Smooth muscle cell (in vitro differentiated cells): ENCODE data around the gene CLCN2. TPM values are rescaled to one million over a fixed set of nuclear protein-coding genes. Genes with fewer than 3 reads are reported as not detected.

ENCODE experiments used
- DNase-seq: peaks from one replicate; lab custom pipeline; 2025; ENCODE audit not compliant: unreplicated experiment; lab: John Stamatoyannopoulos, UW
- H2AFZ ChIP-seq: fragments of 200-600 bp; sonication (generic); 2 replicates; pipeline ENCODE4 v1.6.0; 2016; ENCODE audit warnings: antibody characterized with exemption, low read depth, mild to moderate bottlenecking
- H3F3A ChIP-seq: fragments of 200-600 bp; sonication (generic); 2 replicates; pipeline ENCODE4 v1.6.0; 2017; ENCODE audit warnings: antibody characterized with exemption, low read depth
- H3K27ac ChIP-seq: fragments of 200-600 bp; sonication (generic); 2 replicates; pipeline ENCODE4 v1.5.1; 2016; ENCODE audit warnings: low read depth, mild to moderate bottlenecking
- H3K27me3 ChIP-seq: fragments of 200-600 bp; sonication (generic); 2 replicates; pipeline ENCODE4 v1.6.1; 2016; ENCODE audit warnings: low read depth, mild to moderate bottlenecking
- H3K36me3 ChIP-seq: fragments of 200-600 bp; sonication (generic); 2 replicates; pipeline ENCODE4 v1.5.1; 2016; ENCODE audit warnings: low read depth
- H3K4me1 ChIP-seq: fragments of 200-600 bp; sonication (generic); 2 replicates; pipeline ENCODE4 v1.5.1; 2016; ENCODE audit warnings: low read depth
- H3K4me2 ChIP-seq: fragments of 200-600 bp; sonication (generic); 2 replicates; pipeline ENCODE4 v1.6.0; 2016; ENCODE audit warnings: mild to moderate bottlenecking
- H3K4me3 ChIP-seq: fragments of 200-600 bp; sonication (generic); 2 replicates; pipeline ENCODE4 v1.5.1; 2016; ENCODE audit warnings: mild to moderate bottlenecking
- H3K79me2 ChIP-seq: fragments of 200-600 bp; sonication (generic); 2 replicates; pipeline ENCODE4 v1.6.0; 2016; ENCODE audit warnings: low read depth, mild to moderate bottlenecking
- H3K9ac ChIP-seq: fragments of 200-600 bp; sonication (generic); 2 replicates; pipeline ENCODE4 v1.6.0; 2016; ENCODE audit warnings: low read depth
- H3K9me3 ChIP-seq: fragments of 200-600 bp; sonication (generic); replicated peaks from 2 replicates; pipeline ENCODE4 v1.5.1; 2016; ENCODE audit warnings: low read depth
- H4K20me1 ChIP-seq: fragments of 200-600 bp; sonication (generic); 2 replicates; pipeline ENCODE4 v1.6.0; 2016; ENCODE audit warnings: low read depth
- WGBS: methylation state at CpG from one replicate; pipeline ENCODE4 v1.1.7; 2016; ENCODE audit warnings: low lambda C conversion rate; 5-methylcytosine and 5-hydroxymethylcytosine counted together
- polyA plus RNA-seq: library from polyadenylated mRNA; unstranded; fragments of >200 nt; fragmentation: Nextera tagmentation; extraction: Ambion mirVana; gene quantifications from 2 replicates; pipeline ENCODE4 v1.2.1, GENCODE V29; 2016
- total RNA-seq: library from RNA; depleted of rRNA; stranded (reverse); fragments of >200 nt; gene quantifications from 2 replicates; pipeline ENCODE4 v1.2.3, GENCODE V29; 2014
- TF ChIP-seq, protein P1 (sequence below): fragments of 200-600 bp; sonication (generic); IDR thresholded peaks from 2 replicates; pipeline ENCODE4 v1.5.1; 2017; ENCODE audit warnings: borderline replicate concordance, mild to moderate bottlenecking, antibody characterized with exemption; ENCODE audit not compliant: insufficient read depth, poor library complexity, severe bottlenecking

The CLCN2 gene
- total and polyA plus RNA-seq, 2 experiments from 2014 or later: 4.1 to 4.5 TPM

DNA sequence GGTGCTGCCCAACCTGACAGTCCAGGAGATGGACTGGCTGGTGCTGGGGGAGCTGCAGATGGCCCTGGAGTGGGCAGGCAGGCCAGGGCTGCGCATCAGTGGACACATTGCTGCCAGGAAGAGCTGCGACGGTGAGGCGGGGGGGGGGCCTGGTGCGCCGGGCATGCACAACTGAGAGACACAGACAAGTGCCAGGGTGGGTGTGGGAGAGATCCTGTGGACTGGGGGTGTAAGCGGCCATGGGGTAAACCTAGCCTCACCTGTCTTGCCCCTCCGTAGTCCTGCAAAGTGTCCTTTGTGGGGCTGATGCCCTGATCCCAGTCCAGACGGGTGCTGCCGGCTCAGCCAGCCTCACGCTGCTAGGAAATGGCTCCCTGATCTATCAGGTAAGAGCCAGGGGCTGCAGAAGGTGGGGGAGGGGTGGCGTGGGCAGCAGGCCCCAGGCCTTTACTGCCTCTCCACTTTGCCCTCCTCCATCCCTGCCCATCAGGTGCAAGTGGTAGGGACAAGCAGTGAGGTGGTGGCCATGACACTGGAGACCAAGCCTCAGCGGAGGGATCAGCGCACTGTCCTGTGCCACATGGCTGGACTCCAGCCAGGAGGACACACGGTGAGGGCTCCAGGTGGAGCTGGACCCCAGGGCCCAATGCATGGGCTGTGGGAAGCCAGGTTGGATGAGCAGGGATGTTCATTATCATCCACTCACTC lies 21.8 kb upstream of the CLCN2 start:
- no peaks in the 10 kb centered on the region for H3F3A ChIP-seq
- H3K9me3 ChIP-seq: no peaks in the 10 kb centered on the region
- TF ChIP-seq, protein P1, sequence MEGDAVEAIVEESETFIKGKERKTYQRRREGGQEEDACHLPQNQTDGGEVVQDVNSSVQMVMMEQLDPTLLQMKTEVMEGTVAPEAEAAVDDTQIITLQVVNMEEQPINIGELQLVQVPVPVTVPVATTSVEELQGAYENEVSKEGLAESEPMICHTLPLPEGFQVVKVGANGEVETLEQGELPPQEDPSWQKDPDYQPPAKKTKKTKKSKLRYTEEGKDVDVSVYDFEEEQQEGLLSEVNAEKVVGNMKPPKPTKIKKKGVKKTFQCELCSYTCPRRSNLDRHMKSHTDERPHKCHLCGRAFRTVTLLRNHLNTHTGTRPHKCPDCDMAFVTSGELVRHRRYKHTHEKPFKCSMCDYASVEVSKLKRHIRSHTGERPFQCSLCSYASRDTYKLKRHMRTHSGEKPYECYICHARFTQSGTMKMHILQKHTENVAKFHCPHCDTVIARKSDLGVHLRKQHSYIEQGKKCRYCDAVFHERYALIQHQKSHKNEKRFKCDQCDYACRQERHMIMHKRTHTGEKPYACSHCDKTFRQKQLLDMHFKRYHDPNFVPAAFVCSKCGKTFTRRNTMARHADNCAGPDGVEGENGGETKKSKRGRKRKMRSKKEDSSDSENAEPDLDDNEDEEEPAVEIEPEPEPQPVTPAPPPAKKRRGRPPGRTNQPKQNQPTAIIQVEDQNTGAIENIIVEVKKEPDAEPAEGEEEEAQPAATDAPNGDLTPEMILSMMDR: no peak
- no peak for DNase-seq
- H4K20me1 ChIP-seq: no peaks in the 10 kb centered on the region
- H3K4me1 ChIP-seq: peaks cover 14% of the 10 kb centered on the region
- H3K79me2 ChIP-seq: no peaks in the 10 kb centered on the region
- no peak overlapping the region for H3K9ac ChIP-seq
- H3K27ac ChIP-seq: no peak overlapping the region
- no peak overlapping the region for H2AFZ ChIP-seq
- H3K36me3 ChIP-seq: no peaks in the 10 kb centered on the region
- no peak overlapping the region for H3K4me2 ChIP-seq
- 96% methylated on average over 15 of the region's 15 CpGs for WGBS
- H3K27me3 ChIP-seq: peaks cover 18% of the 10 kb centered on the region
- H3K4me3 ChIP-seq: no peak overlapping the region

DNA sequence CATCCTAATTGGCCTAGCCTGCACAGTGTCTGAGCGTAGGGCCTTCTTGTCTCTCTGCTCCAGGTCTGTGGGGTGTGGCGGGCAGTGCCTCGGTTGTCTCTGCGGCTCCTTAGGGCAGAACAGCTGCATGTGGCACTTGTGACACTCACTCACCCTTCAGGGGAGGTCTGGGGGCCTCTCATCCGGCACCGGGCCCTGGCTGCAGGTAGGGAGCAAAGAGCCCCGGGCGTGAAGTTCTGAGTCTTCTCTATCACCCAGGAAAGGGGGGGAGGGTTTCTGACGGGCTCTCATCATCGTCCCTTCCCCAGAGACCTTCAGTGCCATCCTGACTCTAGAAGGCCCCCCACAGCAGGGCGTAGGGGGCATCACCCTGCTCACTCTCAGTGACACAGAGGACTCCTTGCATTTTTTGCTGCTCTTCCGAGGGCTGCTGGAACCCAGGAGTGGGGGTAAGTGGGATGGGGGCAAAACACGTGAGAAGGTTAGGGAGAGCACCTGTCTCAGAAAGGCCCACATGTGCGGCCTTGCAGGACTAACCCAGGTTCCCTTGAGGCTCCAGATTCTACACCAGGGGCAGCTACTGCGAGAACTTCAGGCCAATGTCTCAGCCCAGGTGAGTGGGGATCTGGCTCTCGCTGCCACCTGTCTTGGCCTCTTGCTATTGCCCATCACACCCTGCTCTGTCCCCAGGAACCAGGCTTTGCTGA lies 21.1 kb upstream of the CLCN2 start:
- H3F3A ChIP-seq: no peaks in the 10 kb centered on the region
- H3K27ac ChIP-seq: no peak overlapping the region
- no peak overlapping the region for H2AFZ ChIP-seq
- peaks cover 18% of the 10 kb centered on the region for H3K27me3 ChIP-seq
- no peak overlapping the region for H3K4me2 ChIP-seq
- H3K4me3 ChIP-seq: no peak overlapping the region
- no peaks in the 10 kb centered on the region for H4K20me1 ChIP-seq
- TF ChIP-seq, protein P1: no peak
- H3K4me1 ChIP-seq: peaks cover 21% of the 10 kb centered on the region
- no peaks in the 10 kb centered on the region for H3K36me3 ChIP-seq
- no peak for DNase-seq
- H3K79me2 ChIP-seq: no peaks in the 10 kb centered on the region
- H3K9me3 ChIP-seq: no peaks in the 10 kb centered on the region
- WGBS: 91% methylated on average over 16 of the region's 16 CpGs
- no peak overlapping the region for H3K9ac ChIP-seq

DNA sequence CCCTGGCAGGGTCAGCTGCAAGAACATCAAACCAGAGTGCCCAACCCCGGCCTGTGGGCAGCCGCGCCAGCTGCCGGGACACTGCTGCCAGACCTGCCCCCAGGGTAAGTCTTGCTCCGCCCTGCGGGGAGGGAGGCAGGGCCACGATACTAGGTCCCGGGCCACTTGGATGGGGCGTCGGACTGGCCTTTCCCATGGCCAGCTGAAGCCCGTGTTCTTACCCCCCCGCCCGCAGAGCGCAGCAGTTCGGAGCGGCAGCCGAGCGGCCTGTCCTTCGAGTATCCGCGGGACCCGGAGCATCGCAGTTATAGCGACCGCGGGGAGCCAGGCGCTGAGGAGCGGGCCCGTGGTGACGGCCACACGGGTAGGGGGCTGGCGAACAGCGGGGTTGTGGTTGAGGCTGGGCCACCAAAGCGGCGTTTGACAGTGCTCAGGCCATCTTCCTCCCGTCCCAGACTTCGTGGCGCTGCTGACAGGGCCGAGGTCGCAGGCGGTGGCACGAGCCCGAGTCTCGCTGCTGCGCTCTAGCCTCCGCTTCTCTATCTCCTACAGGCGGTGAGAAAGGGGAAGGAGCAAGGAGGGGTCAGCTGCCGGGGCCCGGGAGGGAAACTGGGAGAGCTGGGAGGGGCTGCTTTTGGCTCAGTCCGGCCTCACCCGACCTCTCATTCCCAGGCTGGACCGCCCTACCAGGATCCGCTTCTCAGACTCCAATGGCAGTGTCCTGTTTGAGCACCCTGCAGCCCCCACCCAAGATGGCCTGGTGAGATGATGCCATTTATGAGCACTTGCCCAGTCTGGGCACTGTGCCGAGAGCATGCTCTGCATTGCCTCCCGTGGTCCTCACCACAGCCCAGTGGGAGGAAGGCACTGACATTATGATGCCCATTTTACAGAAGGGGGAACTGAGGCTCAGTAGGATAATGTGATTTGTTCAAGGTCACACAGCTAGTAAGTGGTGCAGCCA lies 20.1 kb upstream of the CLCN2 start:
- Histone ChIP-seq H3K27ac (no peak overlapping the region), H2AFZ (no peak overlapping the region), H3K27me3 (peaks cover 18% of the 10 kb centered on the region), H3K9me3 (no peaks in the 10 kb centered on the region), H3K9ac (no peak overlapping the region), H3K4me1 (peaks cover 22% of the 10 kb centered on the region), H3K36me3 (no peaks in the 10 kb centered on the region), H3K4me2 (peak overlapping the region; percentile 88), H3K79me2 (no peaks in the 10 kb centered on the region), H4K20me1 (no peaks in the 10 kb centered on the region), H3K4me3 (peak overlapping the region; percentile 57), H3F3A (no peaks in the 10 kb centered on the region)
- TF ChIP-seq, protein P1: no peak
- WGBS: 11% methylated on average over 55 of the region's 55 CpGs
- no peak for DNase-seq
